Measurements from ENCODE around the gene HMGXB4.
"Not testable (repeated sequence)": the region's sequence is repeated elsewhere in the genome, so short reads cannot be mapped to it uniquely, and the experiment has no call there.

GRCh38 chr22:35238749-35239148 lies 18.5 kb upstream of the HMGXB4 start:
- TF ChIP-seq RNF2 (IDR thresholded peaks at IDR 0.05); ZZZ3 (IDR thresholded peaks at IDR 0.05); CTCF (IDR thresholded peaks at IDR 0.05 in 2 of 3, conservative IDR thresholded peaks at IDR 0.05 in 1 of 3; ENCODE audit: insufficient read depth in 2 of 3, low read depth in 1 of 3, low read length in 3 of 3); U2AF1 (optimal IDR thresholded peaks at IDR 0.05; ENCODE audit: low read depth, low read length); HNRNPK (IDR thresholded peaks at IDR 0.05; ENCODE audit: low read depth, low read length, poor library complexity, severe bottlenecking); NCOA6 (IDR thresholded peaks at IDR 0.05); KLF6 (CRISPR knock-in tag; IDR thresholded peaks at IDR 0.05; ENCODE audit: borderline replicate concordance): not testable (repeated sequence)
